ENCODE data around the gene TCF12. TPM values are rescaled to one million over a fixed set of nuclear protein-coding genes. Genes with fewer than 3 reads are reported as not detected.

Gene TCF12
- total RNA-seq, 1 experiment from 2014 or later = 102 TPM

DNA sequence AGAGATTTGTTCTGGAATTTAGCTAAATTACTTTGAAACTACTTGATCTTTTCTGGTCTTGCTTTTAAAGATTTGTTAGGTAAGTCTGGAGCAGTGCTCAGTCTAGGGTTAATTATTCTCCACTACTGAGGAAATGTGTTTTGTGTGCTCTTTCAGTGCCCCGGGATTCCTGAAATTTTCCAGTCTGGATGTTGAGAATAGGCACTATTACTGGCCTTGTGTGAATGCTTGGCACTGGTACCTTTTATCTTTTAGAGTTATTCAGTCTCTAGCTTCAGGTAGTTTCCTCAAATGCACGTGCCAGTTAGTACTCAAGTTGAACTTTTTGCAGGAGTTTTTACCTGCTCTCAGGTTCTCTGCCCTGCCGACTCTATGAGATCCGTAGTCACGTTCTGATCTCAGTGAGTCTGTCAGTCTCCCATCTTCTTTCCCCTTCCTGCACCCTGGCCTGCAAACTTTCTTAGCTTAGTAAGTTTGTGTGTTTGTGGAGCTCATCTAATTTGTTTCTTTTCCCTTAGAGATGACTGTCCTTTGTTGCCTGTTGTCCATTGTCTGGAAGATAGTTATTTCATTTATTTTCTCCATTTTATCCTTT is 39.5 kb downstream of the TCF12 start:
- H3K27me3 ChIP-seq (ENCODE audit: control insufficient read depth, insufficient read depth, low read length) = no peaks in the 10 kb centered on the region
- no peak for DNase-seq (ENCODE audit: low read depth, low spot score)
- no peaks in the 10 kb centered on the region for H3K36me3 ChIP-seq (ENCODE audit: control insufficient read depth, insufficient read depth, low read length)
- ChIA-PET POLR2A (no interaction called here), CTCF (no interaction called here)
- TF ChIP-seq, protein P1, sequence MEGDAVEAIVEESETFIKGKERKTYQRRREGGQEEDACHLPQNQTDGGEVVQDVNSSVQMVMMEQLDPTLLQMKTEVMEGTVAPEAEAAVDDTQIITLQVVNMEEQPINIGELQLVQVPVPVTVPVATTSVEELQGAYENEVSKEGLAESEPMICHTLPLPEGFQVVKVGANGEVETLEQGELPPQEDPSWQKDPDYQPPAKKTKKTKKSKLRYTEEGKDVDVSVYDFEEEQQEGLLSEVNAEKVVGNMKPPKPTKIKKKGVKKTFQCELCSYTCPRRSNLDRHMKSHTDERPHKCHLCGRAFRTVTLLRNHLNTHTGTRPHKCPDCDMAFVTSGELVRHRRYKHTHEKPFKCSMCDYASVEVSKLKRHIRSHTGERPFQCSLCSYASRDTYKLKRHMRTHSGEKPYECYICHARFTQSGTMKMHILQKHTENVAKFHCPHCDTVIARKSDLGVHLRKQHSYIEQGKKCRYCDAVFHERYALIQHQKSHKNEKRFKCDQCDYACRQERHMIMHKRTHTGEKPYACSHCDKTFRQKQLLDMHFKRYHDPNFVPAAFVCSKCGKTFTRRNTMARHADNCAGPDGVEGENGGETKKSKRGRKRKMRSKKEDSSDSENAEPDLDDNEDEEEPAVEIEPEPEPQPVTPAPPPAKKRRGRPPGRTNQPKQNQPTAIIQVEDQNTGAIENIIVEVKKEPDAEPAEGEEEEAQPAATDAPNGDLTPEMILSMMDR (IDR thresholded peaks at IDR 0.05) = no peak
- TF ChIP-seq SIN3A (IDR thresholded peaks at IDR 0.05; ENCODE audit: borderline replicate concordance, insufficient read depth, low read depth, low read length) (no peak), REST (IDR thresholded peaks at IDR 0.05; ENCODE audit: insufficient read depth in 1 of 2, low read depth in 2 of 2, low read length in 1 of 2) (no peak), POLR2AphosphoS5 (IDR thresholded peaks at IDR 0.05; ENCODE audit: low read depth, low read length) (no peak), TCF7L2 (IDR thresholded peaks at IDR 0.05; ENCODE audit: low read depth, low read length) (no peak)
- peak overlapping the region; percentile 5; the same call in 1 of the 2 replicates for H3K27ac ChIP-seq (ENCODE audit: low read length)
- no peak for ATAC-seq
- no TSS peak for BruUV-seq (replicated peaks)
- intact Hi-C loops (cut with micrococcal nuclease; ENCODE audit: unreplicated experiment) (no loop called here), in situ Hi-C loops (cut with HindIII; ENCODE audit: low pct_unique_long_range_greater_than_20kb, low sequenced_read_pairs) (no loop called here)
- H3K9me3 ChIP-seq (ENCODE audit: control insufficient read depth, insufficient read depth, low read depth, low read length) = no peaks in the 10 kb centered on the region
- peaks cover 22% of the 10 kb centered on the region; the same call in 1 of the 2 replicates for H3K4me1 ChIP-seq (ENCODE audit: control insufficient read depth, insufficient read depth, low read length)
- no peak overlapping the region for H3K4me3 ChIP-seq (ENCODE audit: low read depth in 2 of 2, low read length in 2 of 2)

GRCh38 chr15:56959318-56959648 is 40.8 kb downstream of the TCF12 start:
- ATAC-seq (no peak), DNase-seq (ENCODE audit: low read depth, low spot score) (no peak)
- ChIA-PET POLR2A (no interaction called here), CTCF (no interaction called here)
- TF ChIP-seq POLR2AphosphoS5 (IDR thresholded peaks at IDR 0.05; ENCODE audit: low read depth, low read length) (no peak), TCF7L2 (IDR thresholded peaks at IDR 0.05; ENCODE audit: low read depth, low read length) (no peak), SIN3A (IDR thresholded peaks at IDR 0.05; ENCODE audit: borderline replicate concordance, insufficient read depth, low read depth, low read length) (no peak), REST (IDR thresholded peaks at IDR 0.05; ENCODE audit: insufficient read depth in 1 of 2, low read depth in 2 of 2, low read length in 1 of 2) (no peak)
- TF ChIP-seq, protein P1 (IDR thresholded peaks at IDR 0.05) = no peak
- Histone ChIP-seq H3K4me1 (ENCODE audit: control insufficient read depth, insufficient read depth, low read length) (peaks cover 28% of the 10 kb centered on the region; the same call in 1 of the 2 replicates), H3K27ac (ENCODE audit: low read length) (no peak overlapping the region), H3K4me3 (ENCODE audit: low read depth in 2 of 2, low read length in 2 of 2) (no peak overlapping the region), H3K36me3 (ENCODE audit: control insufficient read depth, insufficient read depth, low read length) (no peaks in the 10 kb centered on the region), H3K27me3 (ENCODE audit: control insufficient read depth, insufficient read depth, low read length) (no peaks in the 10 kb centered on the region), H3K9me3 (ENCODE audit: control insufficient read depth, insufficient read depth, low read depth, low read length) (no peaks in the 10 kb centered on the region)
- intact Hi-C loops (cut with micrococcal nuclease; ENCODE audit: unreplicated experiment) = no loop called here
- no TSS peak for BruUV-seq (replicated peaks)
- in situ Hi-C loops (cut with HindIII; ENCODE audit: low pct_unique_long_range_greater_than_20kb, low sequenced_read_pairs) = no loop called here
